Measurements from ENCODE around the gene NLRP3.
"Not testable (repeated sequence)": the region's sequence is repeated elsewhere in the genome, so short reads cannot be mapped to it uniquely, and the experiment has no call there.

The NLRP3 gene

GRCh38 chr1:247453245-247453644 is 37.3 kb downstream of the NLRP3 start:
- no peaks in the 10 kb centered on the region for H3K36me3 ChIP-seq (ENCODE audit: control insufficient read depth, insufficient read depth, low read length)
- no peak overlapping the region for H3K27ac ChIP-seq (ENCODE audit: low read depth, low read length)
- no peak overlapping the region for H3K4me3 ChIP-seq (ENCODE audit: low read depth, low read length)
- no peaks in the 10 kb centered on the region for H3K9me3 ChIP-seq (ENCODE audit: control insufficient read depth, insufficient read depth, low read length)
- H3K27me3 ChIP-seq (ENCODE audit: control insufficient read depth, insufficient read depth, low read length), result no peaks in the 10 kb centered on the region
- no peak overlapping the region for H3K9ac ChIP-seq (ENCODE audit: low read depth, low read length)
- peaks cover 5% of the 10 kb centered on the region; the same call in 1 of the 2 replicates for H3K4me1 ChIP-seq (ENCODE audit: control insufficient read depth, insufficient read depth, low read length)

GRCh38 chr1:247453997-247454396 is 38.0 kb downstream of the NLRP3 start:
- no peak overlapping the region for H3K27ac ChIP-seq (ENCODE audit: low read depth, low read length)
- no peaks in the 10 kb centered on the region for H3K4me1 ChIP-seq (ENCODE audit: control insufficient read depth, insufficient read depth, low read length)
- no peaks in the 10 kb centered on the region for H3K9me3 ChIP-seq (ENCODE audit: control insufficient read depth, insufficient read depth, low read length)
- H3K4me3 ChIP-seq (ENCODE audit: low read depth, low read length), result no peak overlapping the region
- H3K36me3 ChIP-seq (ENCODE audit: control insufficient read depth, insufficient read depth, low read length), result no peaks in the 10 kb centered on the region
- H3K27me3 ChIP-seq (ENCODE audit: control insufficient read depth, insufficient read depth, low read length), result no peaks in the 10 kb centered on the region
- H3K9ac ChIP-seq (ENCODE audit: low read depth, low read length), result no peak overlapping the region

GRCh38 chr1:247456021-247456420 is 40.0 kb downstream of the NLRP3 start:
- Histone ChIP-seq H3K4me1 (ENCODE audit: control insufficient read depth, insufficient read depth, low read length) (no peaks in the 10 kb centered on the region), H3K4me3 (ENCODE audit: low read depth, low read length) (no peak overlapping the region), H3K9ac (ENCODE audit: low read depth, low read length) (no peak overlapping the region), H3K27ac (ENCODE audit: low read depth, low read length) (no peak overlapping the region), H3K36me3 (ENCODE audit: control insufficient read depth, insufficient read depth, low read length) (no peaks in the 10 kb centered on the region), H3K9me3 (ENCODE audit: control insufficient read depth, insufficient read depth, low read length) (no peaks in the 10 kb centered on the region), H3K27me3 (ENCODE audit: control insufficient read depth, insufficient read depth, low read length) (no peaks in the 10 kb centered on the region)

DNA sequence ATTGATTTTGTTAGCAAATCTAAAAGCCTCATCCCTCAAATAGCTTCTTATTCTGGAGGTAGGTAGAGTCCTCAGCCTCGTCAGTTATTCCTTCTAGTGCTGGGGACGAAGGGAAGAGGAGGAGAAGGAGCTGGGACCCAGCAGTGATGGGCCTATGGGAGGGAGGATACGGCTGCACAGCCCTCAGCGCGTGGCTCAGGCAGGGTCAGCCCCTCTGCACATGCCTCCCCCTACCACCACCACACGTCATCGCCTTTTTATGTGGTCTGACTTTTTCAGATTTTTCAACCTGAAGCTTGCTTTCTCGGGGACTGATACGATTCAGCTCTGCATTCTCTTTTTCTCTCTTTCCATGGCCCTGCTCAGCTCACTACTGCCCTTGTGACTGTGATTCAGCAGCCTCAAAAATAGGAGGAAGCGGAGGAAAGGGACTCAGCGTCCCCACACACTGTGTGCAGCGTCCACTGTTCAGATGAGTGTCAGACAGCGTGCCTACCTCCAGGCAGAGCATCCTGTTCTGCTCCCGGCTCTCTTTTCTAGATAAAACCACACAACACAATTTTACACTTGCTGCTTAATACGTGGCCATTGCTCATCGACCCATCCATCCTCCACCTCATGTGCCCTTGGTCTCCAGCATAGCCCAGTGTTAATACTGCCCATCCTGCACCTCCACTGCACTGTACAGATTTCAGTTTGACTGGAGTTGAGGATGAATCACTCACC is 41.1 kb downstream of the NLRP3 start:
- Histone ChIP-seq H3K9ac (ENCODE audit: low read depth, low read length) (no peak overlapping the region), H3K36me3 (ENCODE audit: control insufficient read depth, insufficient read depth, low read length) (no peaks in the 10 kb centered on the region), H3K4me3 (ENCODE audit: low read depth, low read length) (no peak overlapping the region), H3K9me3 (ENCODE audit: control insufficient read depth, insufficient read depth, low read length) (no peaks in the 10 kb centered on the region), H3K4me1 (ENCODE audit: control insufficient read depth, insufficient read depth, low read length) (no peaks in the 10 kb centered on the region), H3K27me3 (ENCODE audit: control insufficient read depth, insufficient read depth, low read length) (no peaks in the 10 kb centered on the region), H3K27ac (ENCODE audit: low read depth, low read length) (no peak overlapping the region)

GRCh38 chr1:247459507-247459906 is 43.5 kb downstream of the NLRP3 start:
- Histone ChIP-seq H3K36me3 (ENCODE audit: control insufficient read depth, insufficient read depth, low read length) (no peaks in the 10 kb centered on the region), H3K4me1 (ENCODE audit: control insufficient read depth, insufficient read depth, low read length) (no peaks in the 10 kb centered on the region), H3K9ac (ENCODE audit: low read depth, low read length) (no peak overlapping the region), H3K27me3 (ENCODE audit: control insufficient read depth, insufficient read depth, low read length) (no peaks in the 10 kb centered on the region), H3K27ac (ENCODE audit: low read depth, low read length) (no peak overlapping the region), H3K9me3 (ENCODE audit: control insufficient read depth, insufficient read depth, low read length) (peaks cover 4% of the 10 kb centered on the region; the same call in 1 of the 2 replicates), H3K4me3 (ENCODE audit: low read depth, low read length) (no peak overlapping the region)

- H3K4me3 ChIP-seq (ENCODE audit: low read depth, low read length), result no peak overlapping the region
- no peaks in the 10 kb centered on the region for H3K36me3 ChIP-seq (ENCODE audit: control insufficient read depth, insufficient read depth, low read length)
- no peak overlapping the region for H3K9ac ChIP-seq (ENCODE audit: low read depth, low read length)
- no peaks in the 10 kb centered on the region for H3K4me1 ChIP-seq (ENCODE audit: control insufficient read depth, insufficient read depth, low read length)
- H3K27me3 ChIP-seq (ENCODE audit: control insufficient read depth, insufficient read depth, low read length), result no peaks in the 10 kb centered on the region
- no peak overlapping the region for H3K27ac ChIP-seq (ENCODE audit: low read depth, low read length)
- H3K9me3 ChIP-seq (ENCODE audit: control insufficient read depth, insufficient read depth, low read length), result peaks cover 4% of the 10 kb centered on the region; the same call in 1 of the 2 replicates
These were observed 49.8 kb downstream of the NLRP3 start for GRCh38 chr1:247465796-247466195.

GRCh38 chr1:247467129-247467528 is 51.2 kb downstream of the NLRP3 start:
- Histone ChIP-seq H3K9ac (ENCODE audit: low read depth, low read length) (no peak overlapping the region), H3K4me1 (ENCODE audit: control insufficient read depth, insufficient read depth, low read length) (no peaks in the 10 kb centered on the region), H3K27me3 (ENCODE audit: control insufficient read depth, insufficient read depth, low read length) (no peaks in the 10 kb centered on the region), H3K9me3 (ENCODE audit: control insufficient read depth, insufficient read depth, low read length) (peaks cover 4% of the 10 kb centered on the region; the same call in 1 of the 2 replicates), H3K4me3 (ENCODE audit: low read depth, low read length) (no peak overlapping the region), H3K36me3 (ENCODE audit: control insufficient read depth, insufficient read depth, low read length) (no peaks in the 10 kb centered on the region), H3K27ac (ENCODE audit: low read depth, low read length) (no peak overlapping the region)

GRCh38 chr1:247468481-247469140 is 52.6 kb downstream of the NLRP3 start:
- Histone ChIP-seq H3K27ac (ENCODE audit: low read depth, low read length) (no peak overlapping the region), H3K27me3 (ENCODE audit: control insufficient read depth, insufficient read depth, low read length) (no peaks in the 10 kb centered on the region), H3K9ac (ENCODE audit: low read depth, low read length) (no peak overlapping the region), H3K9me3 (ENCODE audit: control insufficient read depth, insufficient read depth, low read length) (no peaks in the 10 kb centered on the region), H3K4me3 (ENCODE audit: low read depth, low read length) (no peak overlapping the region), H3K4me1 (ENCODE audit: control insufficient read depth, insufficient read depth, low read length) (peaks cover 7% of the 10 kb centered on the region), H3K36me3 (ENCODE audit: control insufficient read depth, insufficient read depth, low read length) (no peaks in the 10 kb centered on the region)

GRCh38 chr1:247469141-247469535 is 53.2 kb downstream of the NLRP3 start:
- Histone ChIP-seq H3K27ac (ENCODE audit: low read depth, low read length) (no peak overlapping the region), H3K4me3 (ENCODE audit: low read depth, low read length) (no peak overlapping the region), H3K9me3 (ENCODE audit: control insufficient read depth, insufficient read depth, low read length) (no peaks in the 10 kb centered on the region), H3K36me3 (ENCODE audit: control insufficient read depth, insufficient read depth, low read length) (no peaks in the 10 kb centered on the region), H3K27me3 (ENCODE audit: control insufficient read depth, insufficient read depth, low read length) (no peaks in the 10 kb centered on the region), H3K9ac (ENCODE audit: low read depth, low read length) (no peak overlapping the region), H3K4me1 (ENCODE audit: control insufficient read depth, insufficient read depth, low read length) (peaks cover 9% of the 10 kb centered on the region)

- not testable (repeated sequence) for H3K27me3 ChIP-seq (ENCODE audit: control insufficient read depth, insufficient read depth, low read length); H3K27ac ChIP-seq (ENCODE audit: low read depth, low read length); H3K4me3 ChIP-seq (ENCODE audit: low read depth, low read length); H3K9me3 ChIP-seq (ENCODE audit: control insufficient read depth, insufficient read depth, low read length); H3K9ac ChIP-seq (ENCODE audit: low read depth, low read length); H3K36me3 ChIP-seq (ENCODE audit: control insufficient read depth, insufficient read depth, low read length)
- H3K4me1 ChIP-seq (ENCODE audit: control insufficient read depth, insufficient read depth, low read length), result peaks cover 13% of the 10 kb centered on the region
These were observed 55.0 kb downstream of the NLRP3 start for GRCh38 chr1:247470942-247471429.

DNA sequence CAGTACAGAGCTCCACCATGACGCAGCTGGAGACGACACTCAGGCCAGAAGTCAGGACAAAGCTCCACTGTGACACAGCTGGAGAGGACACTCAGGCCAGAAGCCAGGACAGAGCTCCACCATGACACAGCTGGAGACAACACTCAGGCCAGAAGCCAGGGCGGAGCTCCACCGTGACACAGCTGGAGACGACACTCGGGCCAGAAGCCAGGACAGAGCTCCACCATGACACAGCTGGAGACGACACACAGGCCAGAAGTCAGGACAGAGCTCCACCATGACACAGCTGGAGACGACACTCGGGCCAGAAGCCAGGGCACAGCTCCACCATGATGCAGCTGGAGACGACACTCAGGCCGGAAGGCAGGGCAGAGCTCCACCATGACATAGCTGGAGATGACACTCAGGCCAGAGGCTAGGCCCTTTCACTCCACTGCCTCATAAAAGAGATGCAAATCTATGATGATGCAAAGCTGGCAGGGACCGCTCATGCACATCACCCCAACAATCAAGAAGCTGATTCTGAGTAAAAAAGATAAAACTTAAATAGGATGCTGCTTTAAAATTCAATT is 55.6 kb downstream of the NLRP3 start:
- Histone ChIP-seq H3K36me3 (ENCODE audit: control insufficient read depth, insufficient read depth, low read length) (no peaks in the 10 kb centered on the region), H3K4me3 (ENCODE audit: low read depth, low read length) (no peak overlapping the region), H3K9me3 (ENCODE audit: control insufficient read depth, insufficient read depth, low read length) (no peaks in the 10 kb centered on the region), H3K27me3 (ENCODE audit: control insufficient read depth, insufficient read depth, low read length) (no peaks in the 10 kb centered on the region), H3K27ac (ENCODE audit: low read depth, low read length) (no peak overlapping the region), H3K9ac (ENCODE audit: low read depth, low read length) (no peak overlapping the region), H3K4me1 (ENCODE audit: control insufficient read depth, insufficient read depth, low read length) (peaks cover 13% of the 10 kb centered on the region)

Measured in HUES48 (cell line).